Aorta (tissue), 5 donors: ENCODE data around the gene DCC. TPM values are rescaled to one million over a fixed set of nuclear protein-coding genes. Genes with fewer than 3 reads are reported as not detected.

Experiments
- ATAC-seq: fragments of 200-7000 bp; cut with Tn5 transposase; one replicate; pipeline ENCODE4 v1.9.1; 2022; ENCODE audit warnings: moderate library complexity; ENCODE audit not compliant: low FRiP score
- DNase-seq, 2 donors: peaks; one replicate each; pipeline ENCODE4 v3.0.0-alpha.2; 2020
- H3K27ac ChIP-seq, 2 donors: one replicate each; pipeline ENCODE4 v1.5.1; 2013; ENCODE audit warnings: low read length in 2 of 2, mild to moderate bottlenecking in 2 of 2, moderate library complexity in 2 of 2, control low read depth in 1 of 2, inconsistent platforms in 1 of 2, low read depth in 1 of 2
- H3K27me3 ChIP-seq, 2 donors: one replicate each; pipeline ENCODE4 v1.6.1; 2013; ENCODE audit warnings: control low read depth in 1 of 2, low read length in 1 of 2, mild to moderate bottlenecking in 1 of 2, moderate library complexity in 1 of 2; ENCODE audit not compliant: insufficient read depth in 2 of 2, control insufficient read depth in 1 of 2
- H3K36me3 ChIP-seq, 2 donors: one replicate each; pipeline ENCODE4 v1.6.1; 2013; ENCODE audit warnings: control low read depth in 1 of 2, low read length in 1 of 2, mild to moderate bottlenecking in 1 of 2; ENCODE audit not compliant: insufficient read depth in 2 of 2, control insufficient read depth in 1 of 2
- H3K4me1 ChIP-seq, 2 donors: one replicate each; pipeline ENCODE4 v1.6.1; 2013; ENCODE audit warnings: low read length in 2 of 2, control low read depth in 1 of 2, mild to moderate bottlenecking in 1 of 2, moderate library complexity in 1 of 2; ENCODE audit not compliant: insufficient read depth in 2 of 2, control insufficient read depth in 1 of 2
- H3K4me3 ChIP-seq, 2 donors: one replicate each; pipeline ENCODE4 v1.5.1; 2013; ENCODE audit warnings: low read length in 2 of 2, control low read depth in 1 of 2, mild to moderate bottlenecking in 1 of 2
- H3K9me3 ChIP-seq: one replicate; pipeline ENCODE4 v1.6.1; 2013; ENCODE audit warnings: mild to moderate bottlenecking, low read length; ENCODE audit not compliant: control insufficient read depth
- WGBS, 2 donors: extraction: QIAGEN DNeasy Blood & Tissue Kit; methylation state at CpG; one replicate each; pipeline ENCODE4 v1.1.7; 2013; 5-methylcytosine and 5-hydroxymethylcytosine counted together
- intact Hi-C, 2 donors: fragments of 100-400 bp; cut with DNase I; formaldehyde crosslinking; loops; one replicate each; pipeline versions ENCODE4 v1.14.2 to v1.15.0; 2022
- polyA plus RNA-seq, 2 donors: library from polyadenylated mRNA; stranded (reverse); fragments of 200-250 nt; gene quantifications; one replicate each; pipeline ENCODE4 v1.2.3, GENCODE V29; 2013
- total RNA-seq, 2 donors: library from RNA; stranded (reverse); fragmentation: NEBNext Ultra II Directional; extraction: Animal tissue kit (Norgen Biotek cat#: 25700); gene quantifications; one replicate each; pipeline ENCODE4 v1.2.1, GENCODE V29; 2021
- donor health status: healthy with polysubstance abuse.
- donor health status: Bipolar disorder and iron deficiency.
- donor health status: DM: no; HTN: no; CAD: no.
- donor health status: DM: no; HTN: no; CAD: no.
- donor health status: DM: yes; HTN: yes; CAD: no.

Gene DCC
- total and polyA plus RNA-seq, 4 donors: 0.78 TPM; not detected in 3

GRCh38 chr18:53224128-53224778, 884.3 kb downstream of the DCC start:
- ATAC-seq (no peak), DNase-seq (no peak)
- no peak overlapping the region for H3K4me3 ChIP-seq
- H3K27ac ChIP-seq: no peak overlapping the region
- 79 to 83% methylated on average over 6 of the region's 6 CpGs for WGBS, 2 donors
- H3K4me1 ChIP-seq: no peaks in the 10 kb centered on the region
- no peaks in the 10 kb centered on the region for H3K9me3 ChIP-seq
- H3K27me3 ChIP-seq: no peaks in the 10 kb centered on the region
- no peaks in the 10 kb centered on the region for H3K36me3 ChIP-seq
- intact Hi-C loops: no loop called here

- intact Hi-C loops: no loop called here
- Histone ChIP-seq H3K4me3 (no peak overlapping the region), H3K36me3 (no peaks in the 10 kb centered on the region), H3K27me3 (no peaks in the 10 kb centered on the region), H3K27ac (no peak overlapping the region), H3K4me1 (no peaks in the 10 kb centered on the region), H3K9me3 (no peaks in the 10 kb centered on the region)
- DNase-seq (no peak), ATAC-seq (no peak)
- 72 to 75% methylated on average over 3 of the region's 3 CpGs for WGBS, 2 donors
These were observed 885.7 kb downstream of the DCC start for GRCh38 chr18:53225567-53226325.

GRCh38 chr18:53234610-53235009, 894.6 kb downstream of the DCC start:
- no peak overlapping the region for H3K4me3 ChIP-seq
- intact Hi-C loops: no loop called here
- H3K4me1 ChIP-seq: no peaks in the 10 kb centered on the region
- no peak for ATAC-seq
- H3K36me3 ChIP-seq: no peaks in the 10 kb centered on the region
- no peak for DNase-seq
- WGBS, 2 donors: 61 to 65% methylated on average over 1 of the region's 1 CpG
- H3K27ac ChIP-seq: no peak overlapping the region
- no peaks in the 10 kb centered on the region for H3K27me3 ChIP-seq
- H3K9me3 ChIP-seq: no peaks in the 10 kb centered on the region

DNA sequence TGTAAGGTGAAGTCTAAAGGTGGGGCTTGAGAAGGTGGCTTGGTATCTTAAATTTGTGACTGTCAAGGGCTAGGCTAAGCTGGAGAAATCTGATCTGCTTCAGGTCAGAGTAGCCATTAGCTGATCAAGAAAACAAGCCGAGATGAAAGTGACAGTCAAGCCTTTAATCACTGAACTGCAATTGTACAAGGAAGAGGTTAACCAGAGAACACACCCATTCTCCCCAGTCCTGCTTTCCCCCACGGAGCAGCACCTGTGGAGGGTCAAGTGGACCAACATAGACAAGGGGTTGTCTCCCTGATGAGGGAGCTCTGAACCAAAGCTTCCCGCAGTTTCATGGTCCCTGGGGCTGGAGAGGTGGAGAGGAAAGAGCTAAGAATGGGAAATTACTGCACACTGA, 901.2 kb downstream of the DCC start:
- H3K9me3 ChIP-seq: no peaks in the 10 kb centered on the region

DNA sequence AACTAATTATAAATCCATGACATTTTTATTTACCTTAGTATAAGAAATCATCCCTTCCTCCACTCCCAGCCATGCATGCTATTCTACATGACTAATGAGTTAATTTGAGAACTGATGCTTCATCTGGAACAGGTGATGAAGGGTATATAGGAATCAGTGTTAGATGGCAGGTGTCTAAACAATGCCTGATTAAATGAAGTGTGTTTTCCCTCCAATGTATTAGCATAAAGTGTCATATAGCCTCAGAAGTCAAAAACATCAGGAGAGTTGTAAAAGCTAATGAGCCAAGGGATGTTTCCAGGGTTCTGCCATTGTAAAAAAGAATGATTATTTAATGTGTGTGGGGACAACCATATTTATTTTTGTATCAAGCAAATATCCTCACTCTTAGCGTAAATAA, 913.8 kb downstream of the DCC start:
- DNase-seq: no peak
- no peak overlapping the region for H3K4me3 ChIP-seq
- H3K36me3 ChIP-seq: no peaks in the 10 kb centered on the region
- 65 to 67% methylated on average over 1 of the region's 1 CpG for WGBS, 2 donors
- no peak overlapping the region for H3K27ac ChIP-seq
- intact Hi-C loops: no loop called here
- no peaks in the 10 kb centered on the region for H3K4me1 ChIP-seq
- no peak for ATAC-seq
- H3K9me3 ChIP-seq: peaks cover 2% of the 10 kb centered on the region
- no peaks in the 10 kb centered on the region for H3K27me3 ChIP-seq

More for the DNA sequence above, 901.2 kb downstream of the DCC start:
- Histone ChIP-seq H3K4me3 (no peak overlapping the region), H3K27me3 (no peaks in the 10 kb centered on the region), H3K36me3 (no peaks in the 10 kb centered on the region), H3K27ac (no peak overlapping the region), H3K4me1 (no peaks in the 10 kb centered on the region)
- DNase-seq: no peak
- 57 to 68% methylated on average over 3 of the region's 3 CpGs for WGBS, 2 donors
- ATAC-seq: no peak
- intact Hi-C loops: no loop called here

DNA sequence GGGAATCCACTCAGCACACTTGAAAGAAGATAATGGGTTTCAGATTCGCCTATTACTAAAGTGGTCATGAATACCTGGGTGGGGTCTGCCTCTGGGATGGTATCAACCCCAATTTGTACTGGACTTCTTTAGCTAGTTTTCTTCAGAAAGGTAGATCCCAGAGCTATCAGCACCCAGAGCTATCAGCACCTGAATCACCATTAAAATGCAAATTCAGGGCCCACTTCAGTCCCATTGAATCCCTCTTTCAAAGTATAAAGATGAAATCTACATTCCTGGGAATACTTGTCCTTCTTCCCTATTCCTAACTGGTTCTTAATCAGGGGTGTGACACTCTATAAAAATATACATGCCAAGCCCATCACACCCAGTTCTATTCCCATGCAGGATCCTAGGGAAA, 914.3 kb downstream of the DCC start:
- intact Hi-C loops: no loop called here
- WGBS, 2 donors: 64 to 71% methylated on average over 1 of the region's 1 CpG
- no peak overlapping the region for H3K4me3 ChIP-seq

GRCh38 chr18:53261241-53261640, 921.2 kb downstream of the DCC start:
- Histone ChIP-seq H3K36me3 (no peaks in the 10 kb centered on the region), H3K27me3 (no peaks in the 10 kb centered on the region), H3K9me3 (no peaks in the 10 kb centered on the region), H3K4me1 (no peaks in the 10 kb centered on the region), H3K27ac (no peak overlapping the region), H3K4me3 (no peak overlapping the region)
- ATAC-seq: no peak
- 71 to 72% methylated on average over 5 of the region's 5 CpGs for WGBS, 2 donors
- DNase-seq: no peak
- intact Hi-C loops: no loop called here

More for the DNA sequence above, 914.3 kb downstream of the DCC start:
- Histone ChIP-seq H3K27me3 (no peaks in the 10 kb centered on the region), H3K9me3 (peaks cover 2% of the 10 kb centered on the region), H3K4me1 (no peaks in the 10 kb centered on the region), H3K36me3 (no peaks in the 10 kb centered on the region), H3K27ac (no peak overlapping the region)
- DNase-seq: no peak
- ATAC-seq: no peak

GRCh38 chr18:53266850-53267249, 926.9 kb downstream of the DCC start:
- H3K27me3 ChIP-seq: no peaks in the 10 kb centered on the region
- H3K4me1 ChIP-seq: no peaks in the 10 kb centered on the region
- no peak overlapping the region for H3K27ac ChIP-seq
- no peak for DNase-seq
- ATAC-seq: no peak
- intact Hi-C loops: no loop called here
- H3K36me3 ChIP-seq: no peaks in the 10 kb centered on the region
- H3K9me3 ChIP-seq: no peaks in the 10 kb centered on the region
- 76 to 81% methylated on average over 1 of the region's 1 CpG for WGBS, 2 donors
- no peak overlapping the region for H3K4me3 ChIP-seq

DNA sequence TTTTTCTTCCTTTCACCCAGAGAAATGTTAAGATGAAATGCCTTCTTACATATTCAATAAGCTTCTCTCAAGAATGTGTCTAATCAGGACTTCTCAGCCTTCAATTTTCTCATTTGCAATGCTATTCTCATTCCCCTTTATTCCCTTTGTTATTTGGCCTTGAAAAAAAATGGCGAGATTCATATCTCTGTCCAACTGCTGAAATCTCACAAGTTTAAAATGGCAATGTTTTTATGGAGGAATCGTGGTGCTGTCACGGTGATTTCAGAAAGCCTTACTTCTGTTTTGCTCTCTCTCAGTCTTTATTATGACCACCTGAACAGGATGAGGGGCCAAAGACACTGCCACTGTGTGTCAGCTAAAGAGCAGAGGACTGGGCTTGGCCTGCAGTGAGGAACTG, 928.5 kb downstream of the DCC start:
- H3K36me3 ChIP-seq: no peaks in the 10 kb centered on the region
- H3K4me3 ChIP-seq: no peak overlapping the region
- ATAC-seq: no peak
- H3K27ac ChIP-seq: no peak overlapping the region
- intact Hi-C loops: no loop called here
- DNase-seq: no peak
- H3K4me1 ChIP-seq: no peaks in the 10 kb centered on the region
- no peaks in the 10 kb centered on the region for H3K27me3 ChIP-seq
- 55% methylated on average over 3 of the region's 3 CpGs for WGBS, 2 donors
- H3K9me3 ChIP-seq: no peaks in the 10 kb centered on the region
